Ammon's horn (tissue), 1 donor: Measurements from ENCODE around the gene SYT15B.
"Not testable (repeated sequence)": the region's sequence is repeated elsewhere in the genome, so short reads cannot be mapped to it uniquely, and the experiment has no call there.

Source experiments
- DNase-seq: peaks from one replicate; pipeline ENCODE4 v3.0.0-alpha.2; 2016; ENCODE audit warnings: low spot score

SYT15B gene

DNA sequence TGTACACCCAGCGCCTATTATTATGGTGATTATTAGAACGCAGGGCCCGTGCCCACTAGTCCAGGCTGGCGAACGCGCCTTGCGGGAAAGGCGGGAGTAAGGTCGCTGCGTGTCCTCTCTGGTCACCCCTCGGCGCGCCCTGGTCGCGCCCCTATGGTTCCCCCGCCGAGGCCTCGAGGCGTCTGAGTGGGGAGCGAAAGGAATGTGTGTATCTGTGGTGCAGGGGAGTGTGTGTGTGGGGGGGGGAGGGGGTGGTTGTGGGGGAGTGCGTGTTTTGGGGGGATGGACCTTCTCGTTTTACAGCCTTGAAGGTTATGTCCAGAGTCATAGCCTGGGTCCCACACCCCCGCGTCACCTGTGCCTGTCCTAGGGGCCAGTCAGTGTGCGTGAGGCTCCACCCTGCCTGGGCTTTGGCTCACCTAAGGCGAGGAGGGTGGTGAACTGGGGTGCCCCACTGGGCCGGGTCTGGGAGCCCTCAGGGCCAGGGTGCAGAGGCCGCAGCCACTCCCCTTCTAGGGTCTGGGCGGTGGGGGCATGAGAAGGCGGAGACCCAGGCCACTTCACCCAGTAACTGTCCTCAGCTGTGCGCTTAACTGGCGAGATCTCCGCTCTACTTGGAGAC lies at the start of gene SYT15B:
SYT15B (minus strand) TSS at position 39 of the 622 bp plus-strand sequence. CDS start 952 bp downstream, outside the sequence.
- DNase-seq, result not testable (repeated sequence)

DNA sequence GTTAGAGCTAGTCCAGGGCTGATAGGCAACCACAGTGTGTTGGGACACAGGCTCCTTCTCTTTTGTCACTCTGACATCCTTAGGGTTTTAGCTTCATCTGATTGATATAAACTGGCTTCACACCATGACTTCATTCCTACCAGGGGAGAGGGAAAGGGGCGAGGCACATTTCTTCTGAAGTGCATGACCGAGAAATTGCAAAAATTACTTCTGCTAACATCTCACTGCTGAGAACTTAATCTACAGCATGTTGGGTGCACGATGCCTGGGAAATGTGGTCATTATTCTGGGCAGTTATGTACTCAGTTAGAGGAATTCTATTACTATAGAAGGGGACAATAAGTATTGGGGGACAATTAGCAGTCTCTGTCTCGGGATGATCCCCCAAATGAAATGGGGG lies 16.2 kb upstream of the SYT15B start:
- DNase-seq, result not testable (repeated sequence)

DNA sequence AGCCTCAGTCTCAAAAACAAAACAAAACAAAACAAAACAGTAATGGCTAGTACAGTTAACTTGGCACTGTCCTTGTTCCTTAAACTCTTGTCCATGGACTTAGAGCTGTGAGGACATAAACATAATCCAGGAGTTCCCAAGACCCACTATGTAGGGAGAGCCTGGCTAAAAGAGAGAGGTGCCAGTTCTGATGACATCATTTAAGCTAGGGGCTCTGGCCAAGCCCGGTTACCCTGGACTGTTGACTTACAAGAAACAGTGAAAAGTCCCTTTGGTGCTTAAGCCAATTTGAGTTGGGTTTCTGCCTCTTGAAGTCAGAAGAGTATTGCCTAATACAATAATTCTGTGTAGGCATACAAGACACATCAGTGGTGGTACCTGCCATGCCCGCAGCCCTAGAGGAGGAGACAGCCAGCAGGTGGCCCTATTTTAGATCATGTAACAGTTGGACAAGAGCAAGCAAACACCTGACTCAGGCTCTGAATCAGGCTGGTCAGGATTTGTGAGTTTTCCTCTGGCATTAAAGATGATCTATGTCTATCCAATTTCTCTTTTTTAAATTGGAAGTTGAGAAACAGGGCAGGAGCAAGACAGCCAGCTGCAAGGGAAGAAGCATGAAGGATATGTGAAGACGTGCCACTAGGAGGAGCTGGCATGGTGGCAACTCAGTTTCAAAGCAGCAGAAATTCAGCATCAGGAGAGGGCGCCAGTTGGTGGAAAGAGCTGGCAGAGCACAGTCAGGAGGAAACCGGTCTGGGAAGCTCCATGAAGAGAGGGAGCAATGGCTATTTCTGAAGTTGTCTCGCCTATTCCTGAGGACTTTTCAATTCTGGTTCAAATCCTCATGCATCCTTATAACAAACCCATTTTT lies 12.2 kb upstream of the SYT15B start:
- DNase-seq, result peak; percentile 68

DNA sequence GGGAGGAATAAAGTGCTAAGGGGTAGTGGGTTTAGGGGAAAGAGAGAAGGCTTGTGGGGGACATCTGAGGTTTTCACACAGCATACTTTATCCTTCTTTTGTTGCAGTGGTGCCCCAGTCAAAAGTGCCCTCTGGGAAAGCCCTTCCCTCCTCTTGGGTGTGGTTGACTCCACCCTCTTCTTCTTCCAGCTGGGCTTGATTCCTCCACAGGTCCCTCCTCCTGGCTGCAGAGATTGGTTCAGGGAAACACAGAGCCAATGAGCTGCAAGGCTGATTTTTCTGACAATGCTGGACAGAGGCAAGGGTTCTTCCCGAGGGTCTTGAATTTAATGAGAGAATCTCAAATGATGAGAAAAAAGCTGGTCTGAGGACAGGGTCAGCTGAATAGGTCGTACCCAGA lies 7.4 kb upstream of the SYT15B start:
- DNase-seq, result not testable (repeated sequence)

DNA sequence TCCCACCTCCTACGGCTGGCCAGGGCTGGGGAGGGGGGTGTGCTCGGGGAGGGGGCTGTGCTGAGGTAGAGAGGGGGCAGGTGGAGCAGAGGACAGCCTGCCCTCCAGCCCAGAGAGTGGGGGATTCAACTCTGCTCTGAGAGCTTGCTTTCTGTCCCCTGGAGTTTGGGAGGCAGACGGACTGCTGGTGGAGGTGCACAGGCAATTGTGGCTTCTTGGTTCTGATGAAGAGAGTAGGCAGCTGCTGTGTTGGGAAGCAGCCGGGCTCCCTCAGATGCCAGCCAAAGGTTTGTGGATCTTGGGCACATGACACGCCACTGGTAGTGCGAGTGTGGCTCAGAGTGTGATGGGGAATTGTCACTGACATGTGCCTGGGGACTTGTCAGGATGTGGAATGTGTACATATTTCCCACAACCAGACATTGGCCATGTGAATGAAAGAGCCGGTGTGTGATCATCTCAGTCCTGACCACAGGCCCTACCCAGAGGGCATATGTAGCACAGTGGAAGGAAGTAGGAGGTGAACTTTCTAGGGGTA lies 5.3 kb upstream of the SYT15B start:
- DNase-seq, result not testable (repeated sequence)

DNA sequence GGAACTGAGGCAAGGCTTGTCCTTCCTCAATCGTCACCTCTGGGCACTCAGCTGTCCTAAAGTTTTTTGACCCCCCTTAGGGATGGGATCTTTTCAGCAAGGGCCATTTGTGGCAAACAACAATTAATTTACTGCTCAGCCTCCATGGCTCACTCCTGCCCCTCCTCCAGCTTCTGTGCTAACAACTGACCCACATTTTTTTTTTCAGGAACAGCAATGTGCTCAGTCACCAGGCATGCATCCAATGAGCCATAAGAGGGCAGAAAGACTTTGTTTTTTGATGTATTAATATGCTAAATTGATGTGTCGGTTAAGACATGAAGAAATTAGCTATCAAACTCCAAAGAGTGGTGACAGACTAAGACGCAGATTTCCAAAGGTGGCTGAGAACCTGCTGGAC lies 4.7 kb upstream of the SYT15B start:
- peak; percentile 7 for DNase-seq

DNA sequence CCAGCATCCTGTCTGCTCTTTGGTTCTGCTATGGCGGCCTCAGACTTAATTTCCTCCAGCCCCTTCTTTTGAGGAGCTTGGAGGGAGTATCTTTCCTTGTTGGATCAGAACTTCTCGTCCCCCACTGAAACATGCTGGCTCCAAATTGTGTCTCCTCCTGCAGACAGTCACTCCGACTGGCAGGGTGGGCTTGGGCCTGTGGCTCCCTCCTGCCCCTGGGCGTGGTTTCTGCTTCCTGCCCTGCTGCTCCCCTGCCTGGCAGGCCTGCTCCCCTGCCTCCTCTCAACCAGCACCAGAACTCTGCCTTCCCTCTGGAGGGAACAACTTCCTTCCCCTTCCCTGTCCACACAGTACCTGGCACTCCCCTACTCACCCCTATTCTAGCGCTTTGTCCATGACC lies 3.8 kb upstream of the SYT15B start:
- DNase-seq, result not testable (repeated sequence)

DNA sequence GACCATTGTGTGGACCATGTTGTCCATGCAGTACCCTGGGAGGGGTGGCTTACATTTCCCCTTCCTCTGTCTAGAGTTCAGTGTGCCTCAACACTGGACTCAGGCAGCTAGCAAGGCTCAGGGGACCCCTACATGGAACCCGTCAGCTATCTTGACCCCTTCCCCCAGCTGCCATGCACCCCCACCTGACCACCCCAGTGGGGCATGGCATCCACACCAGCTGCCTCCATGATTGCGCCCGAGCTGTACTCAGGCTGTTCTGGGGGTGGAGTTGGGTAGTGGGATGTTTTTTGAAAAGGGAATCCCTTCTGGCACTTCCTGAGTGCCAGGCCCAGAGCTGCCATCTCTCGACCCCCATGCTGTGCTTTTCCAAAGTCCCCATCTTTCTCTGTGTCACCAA lies 1.8 kb upstream of the SYT15B start:
- DNase-seq, result not testable (repeated sequence)

DNA sequence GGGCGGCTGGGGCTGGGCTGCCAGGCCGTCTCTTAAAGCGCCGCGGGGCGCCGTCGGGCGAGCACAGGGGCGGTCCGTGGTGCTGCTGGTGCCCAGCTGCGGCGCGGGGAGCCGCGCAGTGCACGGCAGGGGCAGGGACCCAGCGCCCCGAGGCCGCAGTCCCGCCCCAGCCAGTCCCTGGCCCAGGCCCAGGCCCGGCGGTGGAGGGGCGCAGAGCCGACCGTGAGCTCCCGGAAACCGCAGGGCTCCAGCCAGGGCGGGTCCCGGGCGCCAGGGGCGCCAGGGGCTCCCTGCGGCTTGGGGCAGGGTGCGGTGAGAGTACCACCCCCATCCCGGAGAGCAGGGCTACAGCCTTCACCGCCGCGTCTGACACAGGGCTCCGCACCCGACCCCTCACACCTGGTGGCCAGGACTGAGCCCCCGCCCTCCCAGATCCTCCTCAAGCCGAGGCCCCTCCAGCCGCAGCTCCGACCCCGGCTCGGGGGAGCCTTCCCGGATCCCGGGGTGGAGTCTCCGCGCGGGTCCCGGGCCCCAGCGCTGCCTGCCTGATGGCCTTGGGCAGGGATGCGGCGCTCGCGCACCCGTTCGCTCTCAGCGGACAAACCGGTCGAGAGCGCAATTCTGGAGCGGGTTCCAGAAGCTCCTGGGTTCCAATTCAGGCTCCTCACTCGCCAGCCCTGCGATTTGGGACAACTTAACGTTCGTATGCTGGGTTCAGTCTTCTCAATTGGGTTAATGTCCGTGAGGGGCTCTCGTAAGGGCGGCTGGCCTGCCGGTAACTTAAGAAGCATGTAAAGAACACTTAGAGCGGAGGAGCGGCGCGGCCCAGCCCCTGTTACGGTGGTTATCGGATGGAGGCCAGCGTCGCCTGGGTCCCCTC lies 478 bp downstream of the SYT15B start:
- not testable (repeated sequence) for DNase-seq

DNA sequence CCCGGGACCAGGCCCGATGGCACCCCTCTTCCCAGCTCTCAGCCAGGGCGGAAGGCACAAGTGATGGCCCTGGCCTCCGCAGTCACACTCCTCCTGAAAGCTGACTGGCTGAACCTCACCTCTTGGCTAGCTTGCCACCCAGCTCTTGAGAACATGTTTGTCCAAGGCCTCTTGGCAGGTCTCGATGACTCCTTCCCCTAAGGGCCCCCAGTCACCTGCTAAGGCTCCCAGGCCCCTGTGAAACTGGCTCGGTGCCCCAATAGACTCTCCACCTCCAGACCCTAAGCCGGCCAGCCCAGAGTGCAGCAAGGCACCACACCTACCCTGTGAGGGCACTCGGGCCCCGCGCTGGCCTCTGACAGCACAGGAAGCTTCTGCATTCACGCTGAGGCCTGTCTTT lies 4.5 kb downstream of the SYT15B start:
- not testable (repeated sequence) for DNase-seq

DNA sequence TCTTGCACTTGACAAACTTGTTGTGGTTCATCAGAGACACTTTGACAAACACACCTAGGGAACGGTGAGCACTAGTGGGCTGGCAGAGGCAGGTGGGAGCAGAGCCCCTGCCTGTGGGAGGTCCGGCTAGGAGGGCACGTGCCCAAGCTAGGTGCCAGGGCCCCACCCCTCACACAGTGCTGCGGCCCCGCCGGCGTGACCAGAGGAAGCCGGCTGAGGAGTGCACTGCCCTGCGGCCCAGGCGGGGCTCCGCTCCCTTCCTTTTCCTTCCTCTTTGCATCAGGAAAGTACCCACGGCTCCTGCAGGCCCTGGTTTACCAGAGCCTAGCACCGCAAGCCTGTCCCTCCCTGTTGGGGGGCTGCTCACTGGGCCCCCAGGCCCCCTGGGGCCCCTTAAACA lies 7.2 kb downstream of the SYT15B start:
- not testable (repeated sequence) for DNase-seq

DNA sequence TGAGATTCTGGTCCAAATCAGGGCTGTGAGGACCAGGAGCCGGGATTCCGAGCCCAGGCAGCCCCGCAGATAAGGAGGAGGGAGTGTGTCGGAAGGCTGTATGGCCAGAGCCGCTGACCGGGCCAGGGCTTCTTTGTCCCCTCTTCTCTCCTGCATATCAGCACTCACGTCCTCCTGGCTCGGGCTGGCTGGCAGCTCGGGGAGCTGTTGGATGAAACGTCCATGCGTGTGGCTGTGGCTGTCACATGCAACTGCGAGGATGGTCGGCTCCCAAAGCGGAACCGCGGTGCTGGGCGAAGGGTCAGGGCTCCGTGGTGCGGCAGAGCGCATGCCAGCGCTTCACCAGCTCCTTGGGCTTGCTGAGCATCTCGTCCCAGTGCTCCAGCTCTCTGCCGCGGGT lies 9.5 kb downstream of the SYT15B start:
- not testable (repeated sequence) for DNase-seq

DNA sequence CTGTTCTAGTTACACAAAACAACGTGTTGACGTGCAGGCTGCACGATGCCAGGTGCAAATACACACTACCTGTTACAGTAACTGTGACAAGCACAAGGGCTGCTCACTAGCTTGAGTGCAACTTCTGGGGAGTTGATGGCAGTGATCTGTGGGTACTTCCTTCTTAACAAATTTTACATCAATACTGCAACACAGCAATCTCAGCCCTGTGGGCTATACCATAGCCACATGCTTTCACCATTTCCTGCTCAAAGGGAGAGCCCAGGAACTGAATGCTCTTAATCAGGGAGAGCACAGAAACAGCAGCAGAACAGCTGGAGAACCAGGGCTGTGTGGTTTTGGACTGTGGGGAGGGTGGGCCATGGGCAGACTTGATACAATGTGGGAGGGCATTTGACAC lies 10.2 kb downstream of the SYT15B start:
- not testable (repeated sequence) for DNase-seq

DNA sequence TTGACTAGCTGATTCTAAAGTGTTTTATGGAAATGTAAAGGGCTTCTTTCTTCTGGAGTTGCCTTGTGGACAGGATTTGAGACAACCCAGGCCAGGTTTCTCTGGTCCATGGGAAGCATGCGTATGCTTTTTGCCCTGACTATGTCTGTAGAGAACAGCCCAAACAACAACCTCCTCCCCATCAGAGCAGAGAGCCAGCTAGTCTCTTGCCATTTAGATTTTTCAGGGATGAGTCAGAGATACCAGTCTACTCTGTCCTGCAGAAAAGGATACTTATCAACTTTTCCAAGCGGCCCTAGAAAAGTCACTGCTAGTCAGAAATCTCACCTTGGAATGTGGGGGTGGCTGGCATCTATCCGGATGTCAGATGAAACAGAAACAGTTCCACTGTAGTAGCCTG lies 11.6 kb downstream of the SYT15B start:
- not testable (repeated sequence) for DNase-seq

DNA sequence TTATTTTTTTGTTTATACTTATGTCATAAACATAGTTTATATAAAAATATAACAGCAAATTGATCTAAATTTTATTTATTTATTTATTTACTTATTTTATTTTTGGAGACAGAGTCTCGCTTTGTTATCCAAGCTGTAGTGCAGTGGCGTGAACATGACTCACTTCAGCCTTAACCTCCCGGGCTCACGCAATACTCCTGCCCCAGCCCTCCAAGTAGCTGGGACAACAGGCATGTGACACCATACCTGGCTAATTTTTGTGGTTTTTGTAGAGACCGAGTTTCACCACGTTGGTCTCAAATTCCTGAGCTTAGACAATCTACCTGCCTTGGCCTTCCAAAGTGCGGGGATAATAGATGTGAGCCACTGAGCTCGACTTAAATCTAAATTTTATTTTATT lies 13.0 kb downstream of the SYT15B start:
- not testable (repeated sequence) for DNase-seq

DNA sequence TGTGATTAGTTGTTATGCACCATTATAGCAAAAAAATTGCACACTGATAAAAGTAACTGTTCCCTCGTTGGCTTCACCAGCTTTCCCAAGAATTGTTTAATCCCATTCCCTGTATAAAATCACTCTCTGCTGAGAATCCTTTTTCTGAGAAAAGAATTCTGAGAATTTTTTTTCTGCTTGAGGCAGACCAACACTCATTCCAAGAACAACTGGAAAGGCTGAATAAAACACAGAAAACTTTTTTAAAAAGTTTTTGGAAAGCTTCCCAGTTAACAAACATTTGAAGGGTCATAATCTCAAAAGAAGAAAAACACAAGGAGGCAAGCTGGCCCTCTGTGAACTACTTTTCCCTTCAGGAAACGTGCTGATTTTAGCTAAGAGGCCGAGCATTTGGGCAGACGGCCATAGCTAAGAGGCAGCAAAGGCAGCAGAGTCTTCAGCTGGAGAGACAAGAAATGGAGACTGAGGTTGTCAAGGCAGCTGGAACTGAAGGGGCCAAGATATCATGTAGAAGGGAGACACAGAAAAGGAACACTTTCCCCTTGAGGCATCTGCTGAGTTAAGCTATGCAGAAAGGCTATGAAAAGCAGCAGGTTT lies 16.5 kb downstream of the SYT15B start:
- not testable (repeated sequence) for DNase-seq

DNA sequence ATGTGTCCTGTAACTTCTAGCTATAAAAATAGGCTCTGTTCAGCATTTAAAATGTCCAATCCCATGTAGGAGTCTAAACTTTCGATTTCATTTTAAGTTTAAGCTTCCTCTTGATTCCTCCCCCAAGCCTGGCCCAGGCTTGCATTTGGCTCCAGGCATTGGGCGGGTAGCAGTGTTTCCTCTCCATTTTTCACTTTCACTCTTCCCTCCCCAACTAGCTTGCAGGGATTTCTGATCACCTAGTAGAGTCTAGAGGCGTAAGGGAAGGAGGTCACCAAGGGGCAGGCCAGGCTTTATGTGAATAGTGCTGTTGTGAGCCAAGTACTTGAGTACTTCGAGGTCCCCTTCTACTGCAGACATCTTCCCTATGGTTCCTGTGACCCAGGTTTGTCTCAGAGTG lies 18.5 kb downstream of the SYT15B start:
- not testable (repeated sequence) for DNase-seq

DNA sequence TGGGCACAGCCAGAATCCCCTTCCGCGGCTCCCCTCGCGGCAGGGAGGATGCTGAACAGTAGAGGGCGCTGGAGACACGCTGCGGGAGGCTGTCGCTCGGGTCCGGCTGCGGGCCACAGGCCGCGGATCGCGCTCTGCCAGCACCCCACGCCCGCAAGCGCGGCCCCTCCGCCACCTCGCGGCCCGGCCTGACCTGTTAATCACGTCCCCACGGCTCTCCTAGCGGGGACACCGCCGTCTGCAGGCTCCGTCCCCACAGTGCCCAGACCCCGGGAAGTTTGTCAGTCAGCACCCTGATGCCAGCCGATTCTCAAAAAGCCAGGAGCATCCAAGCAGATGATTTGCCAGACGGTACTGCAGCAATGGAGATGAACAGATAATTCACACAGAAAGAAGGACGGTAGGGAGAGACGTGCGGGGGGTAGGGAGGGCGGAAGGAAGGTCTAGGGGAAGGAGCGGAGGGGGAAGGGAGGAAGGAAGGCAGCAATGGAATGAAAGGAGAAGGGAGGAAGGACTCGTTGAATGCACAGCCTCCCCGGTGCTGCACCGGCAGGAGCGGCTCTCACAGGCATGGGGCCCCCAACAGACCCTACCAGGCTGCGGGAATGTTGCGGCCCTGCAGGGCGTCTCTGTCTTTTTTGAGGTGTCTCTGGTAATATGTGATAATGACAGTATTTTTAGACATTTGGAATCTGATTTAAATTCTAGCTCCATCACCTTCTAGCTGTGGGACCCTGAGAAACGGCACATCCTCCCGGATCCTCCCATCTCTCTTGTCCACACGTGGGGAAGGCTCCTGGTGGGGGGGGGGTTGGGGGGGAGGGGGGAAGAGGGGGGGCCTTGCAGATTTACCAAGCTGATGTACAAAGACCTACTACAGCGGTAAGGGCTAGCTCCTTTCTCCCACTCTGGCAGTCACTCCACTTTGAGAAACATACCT lies 19.5 kb downstream of the SYT15B start:
- DNase-seq, result peak; percentile 1

DNA sequence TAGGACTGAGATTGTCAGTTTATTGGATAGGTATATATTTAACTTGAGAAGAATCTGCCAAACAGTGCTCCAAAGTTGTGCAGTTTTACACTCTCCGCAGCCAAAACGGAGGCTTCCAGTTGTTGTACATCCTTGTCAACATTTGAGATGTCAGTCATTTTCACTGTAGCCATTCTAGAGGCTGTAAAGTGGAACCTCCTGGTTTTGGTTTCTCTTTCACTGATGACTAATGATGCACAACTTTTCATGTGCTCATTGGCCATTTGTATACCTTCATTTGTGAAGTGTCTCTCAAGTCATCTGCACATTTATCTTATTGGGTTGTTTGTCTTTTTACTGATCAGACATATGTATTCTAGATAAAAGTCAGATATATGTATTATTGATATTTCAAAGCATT lies 22.5 kb downstream of the SYT15B start:
- not testable (repeated sequence) for DNase-seq

DNA sequence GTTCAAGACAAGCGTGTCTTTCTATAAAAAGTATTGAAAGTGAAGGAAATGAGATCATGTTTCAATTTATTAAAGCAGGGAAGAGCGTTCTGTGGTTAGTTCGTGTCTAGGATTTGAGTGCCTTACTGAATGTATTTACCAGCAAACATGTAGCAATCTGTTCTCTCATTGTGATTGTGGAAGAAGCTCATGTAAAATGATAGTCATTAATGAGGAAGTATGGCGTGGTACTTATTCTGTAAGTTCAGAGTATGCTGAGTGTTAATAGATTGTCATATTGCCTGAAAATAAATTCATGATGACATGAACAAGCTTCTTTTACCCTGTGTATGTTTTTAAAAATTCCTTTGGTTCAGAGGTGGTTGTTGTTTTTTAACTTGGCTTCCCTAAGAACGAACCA lies 32.5 kb downstream of the SYT15B start:
- DNase-seq, result not testable (repeated sequence)
